Measurements from ENCODE around the gene UBE2F. TPM values are rescaled to one million over a fixed set of nuclear protein-coding genes. Genes with fewer than 3 reads are reported as not detected.

Gene UBE2F, protein sequence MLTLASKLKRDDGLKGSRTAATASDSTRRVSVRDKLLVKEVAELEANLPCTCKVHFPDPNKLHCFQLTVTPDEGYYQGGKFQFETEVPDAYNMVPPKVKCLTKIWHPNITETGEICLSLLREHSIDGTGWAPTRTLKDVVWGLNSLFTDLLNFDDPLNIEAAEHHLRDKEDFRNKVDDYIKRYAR
- polyA plus RNA-seq (2012; rRNA removed): 56.9 and 66.9 TPM in 2 replicates
- polyA plus RNA-seq (2012; cell fraction: cytosol; rRNA removed): 78.1 and 79.9 TPM in 2 replicates
- polyA plus RNA-seq (2012; cell fraction: nucleus; rRNA removed): 14.3 and 22.2 TPM in 2 replicates

DNA sequence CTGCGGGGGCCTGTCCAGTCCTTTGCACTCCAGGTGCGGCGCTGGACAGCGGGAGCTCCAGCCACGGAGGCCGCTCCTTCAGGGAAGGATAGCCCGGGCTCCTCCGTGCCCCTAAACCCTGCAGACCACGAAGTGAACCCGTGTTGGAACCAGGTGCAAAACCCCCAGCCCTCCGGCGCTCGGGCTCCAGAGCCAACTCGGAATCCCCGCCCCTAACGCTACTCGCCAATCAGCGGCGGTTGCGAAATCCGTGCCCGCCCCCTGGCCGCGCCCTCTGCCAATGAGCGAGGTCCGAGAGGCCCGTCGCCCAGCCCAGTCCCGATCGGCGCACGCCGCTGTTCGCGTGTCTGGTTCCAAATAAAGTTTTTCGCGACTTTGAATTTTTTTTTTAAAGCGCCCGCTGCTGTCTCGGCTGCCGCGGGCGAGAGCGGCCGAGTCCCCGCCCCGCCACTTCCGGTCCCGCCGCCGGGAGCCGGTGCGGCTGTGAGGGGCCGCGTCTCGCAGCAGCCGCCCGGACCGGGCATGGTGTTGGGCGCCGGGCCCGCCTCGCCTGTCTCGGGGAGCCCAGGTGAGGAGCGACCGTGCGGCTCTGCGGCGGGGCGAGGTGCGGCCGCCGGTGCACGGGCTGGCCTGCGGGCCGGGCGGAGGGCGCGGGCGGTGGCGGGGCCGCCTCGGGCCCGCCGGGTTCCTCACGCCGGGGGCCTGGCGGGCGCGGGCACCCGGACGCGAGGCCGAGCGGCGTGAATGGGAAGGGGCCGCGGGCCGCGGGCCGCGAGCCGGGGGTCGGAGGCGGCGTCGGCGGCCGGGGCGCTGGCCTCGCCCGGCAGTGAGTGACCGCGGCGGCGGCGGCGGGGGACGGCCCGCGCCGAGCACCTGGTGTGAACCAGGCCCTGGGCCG is at the start of gene UBE2F:
TSS of gene UBE2F (plus strand) at position 450 of the 898 bp plus-strand sequence. CDS start 6,094 bp downstream, outside the sequence.
- Histone ChIP-seq H3K9me2 (no peaks in the 10 kb centered on the region), H4K20me1 (ENCODE audit: insufficient read depth) (peaks cover 42% of the 10 kb centered on the region), H3F3A (replicated peaks; ENCODE audit: insufficient read depth) (no peaks in the 10 kb centered on the region), H3K27me3 (ENCODE audit: insufficient read depth) (no peaks in the 10 kb centered on the region), H3K36me3 (replicated peaks in 1 of 2; ENCODE audit: control insufficient read depth in 1 of 2, insufficient read depth in 2 of 2, low read length in 1 of 2) (no peaks in the 10 kb centered on the region), H3K9me3 (no peaks in the 10 kb centered on the region), H3K79me2 (ENCODE audit: insufficient read depth) (peaks cover 46% of the 10 kb centered on the region), H3K4me2 (peak within 1 kb of the TSS; percentile 93), H2AFZ (ENCODE audit: low read depth) (peak within 1 kb of the TSS; percentile 99), H3K4me1 (ENCODE audit: control insufficient read depth in 1 of 2, insufficient read depth in 2 of 2, low read depth in 1 of 2, low read length in 1 of 2) (peaks cover 7 to 27% of the 10 kb centered on the region in 2 experiments; a peak in 3 of 4 replicates), H3K9ac (peak within 1 kb of the TSS; percentile 75), H3K4me3 (ENCODE audit: low read depth in 2 of 2, low read length in 1 of 2) (peak within 1 kb of the TSS; percentile 86 to 89), H3K27ac (ENCODE audit: low read depth in 2 of 2, low read length in 1 of 2) (peak within 1 kb of the TSS in 1 of 2 experiments; percentile 82; a peak in 3 of 4 replicates)
- ChIA-PET CTCF (no interaction called here), POLR2A (interaction anchor here (1.2 kb wide), 1 partner anchor 12 kb away, joined by 3 read pairs; no protein-coding TSS in a partner anchor)
- DNase-seq: peak; percentile 99
- 1% methylated on average over 56 of the region's 123 CpGs for WGBS (ENCODE audit: low lambda C conversion rate)
- TF ChIP-seq GABPA (IDR thresholded peaks at IDR 0.05; ENCODE audit: low read depth) (peak; percentile 69), TEAD4 (IDR thresholded peaks at IDR 0.05; ENCODE audit: borderline replicate concordance, insufficient read depth) (no peak), NRF1 (IDR thresholded peaks at IDR 0.05; ENCODE audit: low read depth, low read length) (0 out of 2 replicates have a peak, but pooled peaks have one; percentile 51), TAF1 (IDR thresholded peaks at IDR 0.05; ENCODE audit: borderline replicate concordance, low read depth, low read length) (peak; percentile 47; the same call in 1 of the 2 replicates), EP300 (IDR thresholded peaks at IDR 0.05; ENCODE audit: borderline replicate concordance in 1 of 2, low read depth in 1 of 2, low read length in 1 of 2) (peak in 1 of 2 experiments; percentile 48; a peak in 1 of 4 replicates), RFX5 (IDR thresholded peaks at IDR 0.05; ENCODE audit: low read length) (peak; percentile 80), POLR2AphosphoS5 (IDR thresholded peaks at IDR 0.05; ENCODE audit: low read depth, low read length) (0 out of 2 replicates have a peak, but pooled peaks have one; percentile 11), NFIC (IDR thresholded peaks at IDR 0.05; ENCODE audit: borderline replicate concordance) (peak; percentile 57; the same call in 1 of the 2 replicates), TCF12 (IDR thresholded peaks at IDR 0.05) (peak; percentile 47; the same call in 1 of the 2 replicates), CHD2 (IDR thresholded peaks at IDR 0.05; ENCODE audit: low read length, partially characterized antibody) (peak; percentile 85), SIN3A (IDR thresholded peaks at IDR 0.05; ENCODE audit: borderline replicate concordance, low read depth, low read length) (peak; percentile 99), JUND (IDR thresholded peaks at IDR 0.05) (no peak), GATA2 (CRISPR knock-in tag; IDR thresholded peaks at IDR 0.05) (no peak), IRF3 (IDR thresholded peaks at IDR 0.05; ENCODE audit: low read depth, low read length) (peak; percentile 44; the same call in 1 of the 2 replicates), MAX (IDR thresholded peaks at IDR 0.05; ENCODE audit: low read depth) (peak; percentile 97), RXRA (IDR thresholded peaks at IDR 0.05; ENCODE audit: borderline replicate concordance, low read depth) (no peak), ELF1 (IDR thresholded peaks at IDR 0.05) (peak; percentile 46), MXI1 (IDR thresholded peaks at IDR 0.05; ENCODE audit: low read depth, low read length) (peak; percentile 93), MEF2A (IDR thresholded peaks at IDR 0.05; ENCODE audit: borderline replicate concordance, low read depth) (no peak), EZH2phosphoT487 (IDR thresholded peaks at IDR 0.05; ENCODE audit: borderline replicate concordance, low read depth) (no peak), RCOR1 (IDR thresholded peaks at IDR 0.05; ENCODE audit: low read length) (peak; percentile 58; the same call in 1 of the 2 replicates), FOSL2 (IDR thresholded peaks at IDR 0.05; ENCODE audit: borderline replicate concordance, low read depth) (no peak)
- TF ChIP-seq, protein P1, sequence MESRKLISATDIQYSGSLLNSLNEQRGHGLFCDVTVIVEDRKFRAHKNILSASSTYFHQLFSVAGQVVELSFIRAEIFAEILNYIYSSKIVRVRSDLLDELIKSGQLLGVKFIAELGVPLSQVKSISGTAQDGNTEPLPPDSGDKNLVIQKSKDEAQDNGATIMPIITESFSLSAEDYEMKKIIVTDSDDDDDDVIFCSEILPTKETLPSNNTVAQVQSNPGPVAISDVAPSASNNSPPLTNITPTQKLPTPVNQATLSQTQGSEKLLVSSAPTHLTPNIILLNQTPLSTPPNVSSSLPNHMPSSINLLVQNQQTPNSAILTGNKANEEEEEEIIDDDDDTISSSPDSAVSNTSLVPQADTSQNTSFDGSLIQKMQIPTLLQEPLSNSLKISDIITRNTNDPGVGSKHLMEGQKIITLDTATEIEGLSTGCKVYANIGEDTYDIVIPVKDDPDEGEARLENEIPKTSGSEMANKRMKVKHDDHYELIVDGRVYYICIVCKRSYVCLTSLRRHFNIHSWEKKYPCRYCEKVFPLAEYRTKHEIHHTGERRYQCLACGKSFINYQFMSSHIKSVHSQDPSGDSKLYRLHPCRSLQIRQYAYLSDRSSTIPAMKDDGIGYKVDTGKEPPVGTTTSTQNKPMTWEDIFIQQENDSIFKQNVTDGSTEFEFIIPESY (IDR thresholded peaks at IDR 0.05; ENCODE audit: borderline replicate concordance, low read depth): peak; percentile 63; the same call in 1 of the 2 replicates
- TF ChIP-seq, protein P2, sequence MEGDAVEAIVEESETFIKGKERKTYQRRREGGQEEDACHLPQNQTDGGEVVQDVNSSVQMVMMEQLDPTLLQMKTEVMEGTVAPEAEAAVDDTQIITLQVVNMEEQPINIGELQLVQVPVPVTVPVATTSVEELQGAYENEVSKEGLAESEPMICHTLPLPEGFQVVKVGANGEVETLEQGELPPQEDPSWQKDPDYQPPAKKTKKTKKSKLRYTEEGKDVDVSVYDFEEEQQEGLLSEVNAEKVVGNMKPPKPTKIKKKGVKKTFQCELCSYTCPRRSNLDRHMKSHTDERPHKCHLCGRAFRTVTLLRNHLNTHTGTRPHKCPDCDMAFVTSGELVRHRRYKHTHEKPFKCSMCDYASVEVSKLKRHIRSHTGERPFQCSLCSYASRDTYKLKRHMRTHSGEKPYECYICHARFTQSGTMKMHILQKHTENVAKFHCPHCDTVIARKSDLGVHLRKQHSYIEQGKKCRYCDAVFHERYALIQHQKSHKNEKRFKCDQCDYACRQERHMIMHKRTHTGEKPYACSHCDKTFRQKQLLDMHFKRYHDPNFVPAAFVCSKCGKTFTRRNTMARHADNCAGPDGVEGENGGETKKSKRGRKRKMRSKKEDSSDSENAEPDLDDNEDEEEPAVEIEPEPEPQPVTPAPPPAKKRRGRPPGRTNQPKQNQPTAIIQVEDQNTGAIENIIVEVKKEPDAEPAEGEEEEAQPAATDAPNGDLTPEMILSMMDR (IDR thresholded peaks at IDR 0.05): no peak
- TF ChIP-seq, protein P3, sequence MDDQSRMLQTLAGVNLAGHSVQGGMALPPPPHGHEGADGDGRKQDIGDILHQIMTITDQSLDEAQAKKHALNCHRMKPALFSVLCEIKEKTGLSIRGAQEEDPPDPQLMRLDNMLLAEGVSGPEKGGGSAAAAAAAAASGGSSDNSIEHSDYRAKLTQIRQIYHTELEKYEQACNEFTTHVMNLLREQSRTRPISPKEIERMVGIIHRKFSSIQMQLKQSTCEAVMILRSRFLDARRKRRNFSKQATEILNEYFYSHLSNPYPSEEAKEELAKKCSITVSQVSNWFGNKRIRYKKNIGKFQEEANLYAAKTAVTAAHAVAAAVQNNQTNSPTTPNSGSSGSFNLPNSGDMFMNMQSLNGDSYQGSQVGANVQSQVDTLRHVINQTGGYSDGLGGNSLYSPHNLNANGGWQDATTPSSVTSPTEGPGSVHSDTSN (IDR thresholded peaks at IDR 0.05): peak; percentile 44
